Breast epithelium (tissue), 4 donors: ENCODE results near the gene FHIT. TPM values are rescaled to one million over a fixed set of nuclear protein-coding genes. Genes with fewer than 3 reads are reported as not detected.

ENCODE experiments used
- DNase-seq, 2 donors: peaks; one replicate each; pipeline ENCODE4 v3.0.0-alpha.2; 2019; ENCODE audit warnings: low spot score in 2 of 2
- H3K27ac ChIP-seq, 2 donors: fragments of 200-600 bp; sonication (generic) in 1 of 2; one replicate each; pipeline ENCODE4 v1.5.1; 2016 to 2019; ENCODE audit warnings: mild to moderate bottlenecking in 1 of 2
- H3K27me3 ChIP-seq, 2 donors: fragments of 200-600 bp; sonication (generic) in 1 of 2; one replicate each; pipeline versions ENCODE4 v1.5.1 to v1.6.0; 2017 to 2019; ENCODE audit warnings: control low read depth in 1 of 2, mild to moderate bottlenecking in 1 of 2
- H3K36me3 ChIP-seq: fragments of 200-600 bp; one replicate; pipeline ENCODE4 v1.5.1; 2019
- H3K4me1 ChIP-seq, 2 donors: fragments of 200-600 bp; sonication (generic); one replicate each; pipeline ENCODE4 v1.5.1; 2016 to 2019; ENCODE audit warnings: control low read depth in 1 of 2
- H3K4me3 ChIP-seq, 3 donors: fragments of 200-600 bp; sonication (generic); 1 replicate in 2 of 3; 2 replicates in 1 of 3; pipeline ENCODE4 v1.5.1; 2016 to 2019; ENCODE audit warnings: mild to moderate bottlenecking in 3 of 3, moderate library complexity in 2 of 3
- H3K9me3 ChIP-seq, 2 donors: fragments of 200-600 bp; sonication (generic) in 1 of 2; one replicate each; pipeline ENCODE4 v1.5.1; 2016 to 2019; ENCODE audit warnings: control low read depth in 1 of 2
- POLR2A ChIP-seq: fragments of 450-650 bp; IDR thresholded peaks from one replicate; pipeline ENCODE4 v1.6.1; 2016; ENCODE audit warnings: antibody characterized with exemption, mild to moderate bottlenecking, moderate library complexity
- POLR2AphosphoS5 ChIP-seq, 3 donors: sonication (generic); formaldehyde crosslinking; IDR thresholded peaks; one replicate each; pipeline ENCODE4 v1.6.1; 2017; ENCODE audit warnings: antibody characterized with exemption in 3 of 3
- intact Hi-C: fragments of 100-400 bp; cut with DNase I; formaldehyde crosslinking; loops from one replicate; pipeline ENCODE4 v1.15.1; 2023; ENCODE audit warnings: low total_unique reads
- total RNA-seq, 3 donors: library from RNA; depleted of rRNA; stranded (reverse); fragments of >200 nt; gene quantifications; one replicate each; pipeline ENCODE4 v1.1.0, GENCODE V29; 2016
- TF ChIP-seq, protein P1 (sequence below), 3 donors: fragments of 450-650 bp; IDR thresholded peaks; one replicate each; pipeline ENCODE4 v1.5.1; 2016 to 2017; ENCODE audit warnings: antibody characterized with exemption in 3 of 3, mild to moderate bottlenecking in 3 of 3, moderate library complexity in 3 of 3

Gene FHIT
- total RNA-seq, 3 donors from 2014 or later = 9.0 to 19.2 (median 17.7) TPM

DNA sequence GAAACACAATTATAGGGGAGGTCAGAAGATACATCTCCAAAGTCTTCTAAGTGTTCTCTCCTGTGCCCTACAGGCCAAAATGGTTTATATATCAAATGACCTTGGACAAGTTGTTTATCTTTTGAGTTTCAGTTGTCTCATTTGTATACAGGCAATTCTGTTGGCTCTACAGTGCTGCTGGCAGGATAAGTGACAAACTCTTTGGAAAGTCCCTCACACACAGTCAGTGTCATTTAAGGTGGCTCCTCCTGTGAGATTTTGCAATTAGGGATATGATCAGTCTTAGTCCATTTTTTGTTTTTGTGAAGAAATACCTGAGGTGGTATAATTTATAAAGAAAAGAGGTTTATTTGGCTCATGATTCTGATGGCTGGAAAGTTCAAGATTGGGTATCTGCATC is 1165.6 kb downstream of the FHIT start:
- TF ChIP-seq, protein P1, sequence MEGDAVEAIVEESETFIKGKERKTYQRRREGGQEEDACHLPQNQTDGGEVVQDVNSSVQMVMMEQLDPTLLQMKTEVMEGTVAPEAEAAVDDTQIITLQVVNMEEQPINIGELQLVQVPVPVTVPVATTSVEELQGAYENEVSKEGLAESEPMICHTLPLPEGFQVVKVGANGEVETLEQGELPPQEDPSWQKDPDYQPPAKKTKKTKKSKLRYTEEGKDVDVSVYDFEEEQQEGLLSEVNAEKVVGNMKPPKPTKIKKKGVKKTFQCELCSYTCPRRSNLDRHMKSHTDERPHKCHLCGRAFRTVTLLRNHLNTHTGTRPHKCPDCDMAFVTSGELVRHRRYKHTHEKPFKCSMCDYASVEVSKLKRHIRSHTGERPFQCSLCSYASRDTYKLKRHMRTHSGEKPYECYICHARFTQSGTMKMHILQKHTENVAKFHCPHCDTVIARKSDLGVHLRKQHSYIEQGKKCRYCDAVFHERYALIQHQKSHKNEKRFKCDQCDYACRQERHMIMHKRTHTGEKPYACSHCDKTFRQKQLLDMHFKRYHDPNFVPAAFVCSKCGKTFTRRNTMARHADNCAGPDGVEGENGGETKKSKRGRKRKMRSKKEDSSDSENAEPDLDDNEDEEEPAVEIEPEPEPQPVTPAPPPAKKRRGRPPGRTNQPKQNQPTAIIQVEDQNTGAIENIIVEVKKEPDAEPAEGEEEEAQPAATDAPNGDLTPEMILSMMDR (IDR thresholded peaks at IDR 0.05) = no peak
- TF ChIP-seq POLR2A = no peak
- TF ChIP-seq POLR2AphosphoS5 (IDR thresholded peaks at IDR 0.05) = no peak
- Histone ChIP-seq H3K36me3 (no peaks in the 10 kb centered on the region), H3K4me1 (no peaks in the 10 kb centered on the region), H3K27ac (no peak overlapping the region), H3K27me3 (no peaks in the 10 kb centered on the region), H3K4me3 (no peak overlapping the region), H3K9me3 (no peaks in the 10 kb centered on the region)
- intact Hi-C loops = no loop called here
- DNase-seq = no peak

DNA sequence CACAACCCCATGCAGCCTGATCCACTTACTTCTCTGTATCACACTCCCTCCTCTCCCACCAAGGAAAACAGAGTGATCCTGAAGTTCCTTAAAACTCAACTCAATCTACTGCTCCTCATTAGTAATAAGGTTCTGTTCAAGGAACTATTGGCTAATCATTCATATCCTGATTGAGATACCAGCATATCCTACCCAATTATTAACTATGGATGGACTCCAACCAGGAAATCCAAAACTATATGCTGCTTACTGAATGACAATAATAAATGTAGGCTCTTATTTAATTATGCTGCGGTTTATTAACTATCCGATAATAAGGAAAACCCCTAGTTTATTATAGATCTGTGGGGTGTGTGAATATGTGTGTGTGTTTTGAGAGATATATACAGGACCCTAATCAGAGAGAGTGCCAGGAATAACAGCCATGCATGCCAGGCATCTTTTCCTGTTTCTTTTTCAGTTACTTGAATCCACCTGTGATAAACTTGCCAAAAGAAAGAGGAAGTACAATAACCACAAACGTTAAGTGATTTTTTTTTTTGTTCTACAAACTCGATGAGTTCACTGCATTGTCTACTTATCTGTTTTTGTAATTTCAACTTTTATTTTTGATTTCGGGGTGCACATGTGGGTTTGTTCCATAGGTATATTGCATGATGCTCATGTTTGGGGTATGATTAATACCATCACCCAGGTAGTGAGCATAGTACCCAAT is 1169.7 kb downstream of the FHIT start:
- no peaks in the 10 kb centered on the region for H3K27me3 ChIP-seq
- peaks cover 0 to 9% of the 10 kb centered on the region in 2 donors for H3K9me3 ChIP-seq
- intact Hi-C loops = no loop called here
- no peaks in the 10 kb centered on the region for H3K4me1 ChIP-seq
- no peak overlapping the region for H3K27ac ChIP-seq
- H3K4me3 ChIP-seq = no peak overlapping the region
- TF ChIP-seq, protein P1 (IDR thresholded peaks at IDR 0.05) = no peak
- TF ChIP-seq POLR2A = no peak
- no peak for TF ChIP-seq POLR2AphosphoS5 (IDR thresholded peaks at IDR 0.05)
- no peak for DNase-seq
- H3K36me3 ChIP-seq = no peaks in the 10 kb centered on the region

DNA sequence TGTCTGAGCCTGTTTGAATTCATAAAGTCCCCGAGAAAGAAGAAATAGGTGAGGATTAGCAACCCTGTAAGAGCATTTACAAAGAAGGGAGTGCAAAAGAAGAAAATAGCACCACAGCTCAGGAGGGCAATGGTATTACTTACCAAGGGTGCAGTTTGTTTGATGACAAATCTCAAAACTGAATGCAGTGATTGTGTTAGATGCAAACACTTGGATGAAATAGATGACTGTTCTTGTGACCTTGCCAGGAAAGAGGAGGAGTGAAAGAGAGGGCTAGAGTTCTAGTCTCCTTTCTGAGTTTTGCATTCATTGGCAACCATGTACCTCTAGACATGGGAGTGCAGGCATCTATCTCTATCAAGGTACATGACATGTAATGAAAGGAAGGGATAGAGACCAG is 1170.6 kb downstream of the FHIT start:
- Histone ChIP-seq H3K4me1 (no peaks in the 10 kb centered on the region), H3K36me3 (no peaks in the 10 kb centered on the region), H3K9me3 (peaks cover 0 to 9% of the 10 kb centered on the region in 2 donors), H3K27me3 (no peaks in the 10 kb centered on the region), H3K4me3 (no peak overlapping the region), H3K27ac (no peak overlapping the region)
- no peak for TF ChIP-seq POLR2A
- TF ChIP-seq, protein P1 (IDR thresholded peaks at IDR 0.05) = no peak
- no peak for TF ChIP-seq POLR2AphosphoS5 (IDR thresholded peaks at IDR 0.05)
- DNase-seq = no peak
- intact Hi-C loops = no loop called here

DNA sequence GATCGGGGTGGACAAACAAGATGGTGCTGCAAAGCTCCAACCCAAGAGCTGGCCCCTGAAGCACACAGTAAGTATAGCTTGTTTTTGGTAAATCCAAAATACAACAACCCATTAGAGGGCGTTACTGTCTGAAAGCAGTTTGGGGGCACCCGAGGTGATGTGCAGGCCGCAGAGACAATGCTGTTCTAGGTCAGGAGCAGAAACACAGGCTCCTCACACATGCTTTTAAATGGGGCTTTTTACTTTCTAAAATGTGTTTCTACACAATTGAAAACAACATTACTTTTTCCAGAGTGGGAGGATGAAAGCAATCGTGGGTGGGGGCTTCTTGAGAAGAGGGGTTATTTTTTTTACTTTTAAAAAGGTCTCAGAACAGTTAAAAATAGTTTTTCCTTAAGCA is 1172.2 kb downstream of the FHIT start:
- TF ChIP-seq POLR2AphosphoS5 (IDR thresholded peaks at IDR 0.05) = no peak
- TF ChIP-seq, protein P1 (IDR thresholded peaks at IDR 0.05) = no peak
- TF ChIP-seq POLR2A = no peak
- no peak for DNase-seq
- Histone ChIP-seq H3K36me3 (no peaks in the 10 kb centered on the region), H3K27ac (no peak overlapping the region), H3K9me3 (peaks cover 0 to 9% of the 10 kb centered on the region in 2 donors), H3K27me3 (no peaks in the 10 kb centered on the region), H3K4me3 (no peak overlapping the region), H3K4me1 (no peaks in the 10 kb centered on the region)
- intact Hi-C loops = no loop called here

DNA sequence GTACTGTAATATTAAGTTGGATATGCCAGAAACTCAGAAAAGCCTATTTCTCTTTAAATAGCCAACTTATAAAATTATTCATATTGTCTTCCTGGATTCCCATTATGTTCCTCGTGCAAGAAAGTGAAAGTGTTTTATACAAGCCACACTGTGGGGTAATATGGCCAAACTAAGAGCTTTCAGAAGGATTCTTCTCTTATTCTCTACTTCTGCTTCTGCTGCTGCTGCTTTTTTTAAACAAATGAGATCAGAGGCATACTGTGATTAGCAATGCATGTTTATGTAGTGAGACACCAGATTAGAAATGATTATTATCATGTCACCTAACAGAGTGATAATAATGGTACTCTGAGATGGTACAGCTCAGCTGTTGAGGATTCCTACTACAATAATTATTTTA is 1174.9 kb downstream of the FHIT start:
- Histone ChIP-seq H3K4me3 (peak overlapping the region in 1 of 3 donors; percentile 12), H3K9me3 (peaks cover 0 to 9% of the 10 kb centered on the region in 2 donors), H3K36me3 (no peaks in the 10 kb centered on the region), H3K27ac (no peak overlapping the region), H3K27me3 (no peaks in the 10 kb centered on the region), H3K4me1 (no peaks in the 10 kb centered on the region)
- TF ChIP-seq POLR2AphosphoS5 (IDR thresholded peaks at IDR 0.05) (no peak), POLR2A (no peak)
- TF ChIP-seq, protein P1 (IDR thresholded peaks at IDR 0.05) = no peak
- DNase-seq = no peak
- intact Hi-C loops = no loop called here
